Measurements from ENCODE around the gene SLC25A44.

SLC25A44 gene

GRCh38 chr1:156253634-156254033, 59.7 kb downstream of the SLC25A44 start:
- TF ChIP-seq CTCF (IDR thresholded peaks at IDR 0.05; ENCODE audit: low read depth, low read length, missing control alignments): no peak
- H3K4me3 ChIP-seq (replicated peaks; ENCODE audit: low read depth, low read length): no peak overlapping the region
- no peak for DNase-seq (ENCODE audit: extremely low read depth, low read depth)

GRCh38 chr1:156257711-156258110, 63.8 kb downstream of the SLC25A44 start:
- no peak for DNase-seq (ENCODE audit: extremely low read depth, low read depth)
- no peak for TF ChIP-seq CTCF (IDR thresholded peaks at IDR 0.05; ENCODE audit: low read depth, low read length, missing control alignments)
- no peak overlapping the region for H3K4me3 ChIP-seq (replicated peaks; ENCODE audit: low read depth, low read length)

GRCh38 chr1:156258859-156259258, 65.0 kb downstream of the SLC25A44 start:
- TF ChIP-seq CTCF (IDR thresholded peaks at IDR 0.05; ENCODE audit: low read depth, low read length, missing control alignments): no peak
- DNase-seq (ENCODE audit: extremely low read depth, low read depth): no peak
- H3K4me3 ChIP-seq (replicated peaks; ENCODE audit: low read depth, low read length): no peak overlapping the region

- no peak for DNase-seq (ENCODE audit: extremely low read depth, low read depth)
- H3K4me3 ChIP-seq (replicated peaks; ENCODE audit: low read depth, low read length): no peak overlapping the region
- TF ChIP-seq CTCF (IDR thresholded peaks at IDR 0.05; ENCODE audit: low read depth, low read length, missing control alignments): peak; percentile 12
Observed at GRCh38 chr1:156259805-156260204, 65.9 kb downstream of the SLC25A44 start.

- TF ChIP-seq CTCF (IDR thresholded peaks at IDR 0.05; ENCODE audit: low read depth, low read length, missing control alignments): no peak
- DNase-seq (ENCODE audit: extremely low read depth, low read depth): no peak
- no peak overlapping the region for H3K4me3 ChIP-seq (replicated peaks; ENCODE audit: low read depth, low read length)
Observed at GRCh38 chr1:156260896-156261295, 67.0 kb downstream of the SLC25A44 start.

Measured in HFF-Myc (cell line).